Measurements from ENCODE around the gene AGTRAP.

GRCh38 chr1:11787251-11787803, 51.4 kb downstream of the AGTRAP start:
- TF ChIP-seq CTCF (IDR thresholded peaks at IDR 0.05) = no peak
- no peak for TF ChIP-seq POLR2A (IDR thresholded peaks at IDR 0.05)
